ENCODE measurements around the gene ADAMTSL4. TPM values are rescaled to one million over a fixed set of nuclear protein-coding genes. Genes with fewer than 3 reads are reported as not detected.
A peak's percentile ranks its signal among the peaks of the same experiment; 100 is the strongest.
"Not testable (repeated sequence)": the region's sequence is repeated elsewhere in the genome, so short reads cannot be mapped to it uniquely, and the experiment has no call there.

Gene ADAMTSL4
- total and polyA plus RNA-seq, 7 experiments from 2014 or later: 0.14 to 27.7 (median 0.68) TPM

GRCh38 chr1:150598346-150598745, 49.1 kb downstream of the ADAMTSL4 start:
- CTCF ChIA-PET; H3K36me3 ChIP-seq (ENCODE audit: control insufficient read depth in 2 of 3, insufficient read depth in 3 of 3, low read length in 3 of 3); H3K4me1 ChIP-seq (ENCODE audit: control insufficient read depth in 2 of 2, insufficient read depth in 2 of 2, low read length in 2 of 2); H3K4me3 Mint-ChIP-seq; ATAC-seq; H3K27me3 Mint-ChIP-seq; H3K4me3 ChIP-seq (ENCODE audit: low read length); intact Hi-C loops (cut with micrococcal nuclease); DNase-seq; H3K27ac ChIP-seq (ENCODE audit: low read depth, low read length); H3K9me3 Mint-ChIP-seq; H3K27me3 ChIP-seq (ENCODE audit: control insufficient read depth in 2 of 2, insufficient read depth in 2 of 2, low read length in 2 of 2); H3K9me3 ChIP-seq (ENCODE audit: control insufficient read depth in 2 of 3, low read length in 3 of 3): not testable (repeated sequence)
- H3K27ac Mint-ChIP-seq: peak overlapping the region in 1 of 9 donors; percentile 49
- H3K36me3 Mint-ChIP-seq: peaks cover 0 to 22% (median 14%) of the 10 kb centered on the region in 5 donors
- POLR2A ChIA-PET: interaction anchor here (0.9 kb wide), 1 partner anchor 11 kb away, joined by 5 read pairs; no protein-coding TSS in a partner anchor
- peaks cover 4 to 15% (median 7%) of the 10 kb centered on the region in 7 donors for H3K4me1 Mint-ChIP-seq

DNA sequence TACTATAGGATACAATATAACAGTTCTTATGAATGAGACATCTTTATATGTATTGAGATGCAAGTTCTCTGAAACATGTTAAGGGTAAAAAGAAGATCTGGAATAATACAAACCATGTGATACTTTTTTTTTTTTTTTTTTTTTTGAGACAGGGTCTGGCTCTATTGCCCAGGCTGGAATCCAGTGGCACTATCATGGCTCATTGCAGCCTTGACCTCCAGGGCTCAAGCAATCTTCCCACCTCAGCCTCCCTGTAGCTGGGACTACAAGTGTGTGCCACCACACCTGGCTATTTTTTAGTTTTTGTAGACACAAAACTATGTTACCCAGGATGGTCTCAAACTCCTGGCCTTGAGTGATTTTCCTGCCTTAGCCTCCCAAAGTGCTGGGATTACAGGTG, 52.3 kb downstream of the ADAMTSL4 start:
- DNase-seq: no peak
- Mint-ChIP-seq H3K27ac (peak overlapping the region in 2 of 9 donors; percentile 10 to 19), H3K27me3 (no peaks in the 10 kb centered on the region), H3K4me1 (peaks cover 2 to 16% (median 6%) of the 10 kb centered on the region in 7 donors), H3K4me3 (no peak overlapping the region), H3K36me3 (peaks cover 0 to 20% (median 0%) of the 10 kb centered on the region in 5 donors), H3K9me3 (no peaks in the 10 kb centered on the region)
- intact Hi-C loops (cut with micrococcal nuclease): no loop called here
- Histone ChIP-seq H3K27ac (ENCODE audit: low read depth, low read length) (no peak overlapping the region), H3K27me3 (ENCODE audit: control insufficient read depth in 2 of 2, insufficient read depth in 2 of 2, low read length in 2 of 2) (no peaks in the 10 kb centered on the region), H3K4me3 (ENCODE audit: low read length) (no peak overlapping the region), H3K9me3 (ENCODE audit: control insufficient read depth in 2 of 3, low read length in 3 of 3) (no peaks in the 10 kb centered on the region), H3K4me1 (ENCODE audit: control insufficient read depth in 2 of 2, insufficient read depth in 2 of 2, low read length in 2 of 2) (no peaks in the 10 kb centered on the region), H3K36me3 (ENCODE audit: control insufficient read depth in 2 of 3, insufficient read depth in 3 of 3, low read length in 3 of 3) (no peaks in the 10 kb centered on the region)
- no peak for ATAC-seq
- ChIA-PET POLR2A (no interaction called here), CTCF (no interaction called here)

DNA sequence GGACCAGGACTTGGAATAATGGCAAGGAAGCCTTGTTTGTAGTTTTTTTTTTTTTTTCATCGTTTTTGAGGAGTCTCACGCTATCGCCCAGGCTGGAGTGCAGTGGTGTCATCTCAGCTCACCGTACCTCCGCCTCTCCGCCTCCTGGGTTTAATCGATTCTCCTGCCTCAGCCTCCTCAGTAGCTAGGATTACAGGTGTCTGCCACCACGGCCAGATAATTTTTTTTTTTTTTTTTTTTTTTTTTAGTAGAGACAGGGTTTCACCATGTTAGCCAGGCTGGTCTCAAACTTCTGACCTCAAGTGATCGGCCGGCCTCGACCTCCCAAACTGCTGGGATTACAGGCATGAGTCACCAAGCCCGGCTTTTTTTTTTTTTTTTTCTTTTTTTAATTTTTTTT, 53.2 kb downstream of the ADAMTSL4 start:
- ATAC-seq; H3K36me3 ChIP-seq (ENCODE audit: control insufficient read depth in 2 of 3, insufficient read depth in 3 of 3, low read length in 3 of 3); H3K27ac ChIP-seq (ENCODE audit: low read depth, low read length); H3K9me3 ChIP-seq (ENCODE audit: control insufficient read depth in 2 of 3, low read length in 3 of 3); DNase-seq; CTCF ChIA-PET; H3K4me1 ChIP-seq (ENCODE audit: control insufficient read depth in 2 of 2, insufficient read depth in 2 of 2, low read length in 2 of 2); H3K27ac Mint-ChIP-seq; H3K4me3 ChIP-seq (ENCODE audit: low read length); H3K27me3 ChIP-seq (ENCODE audit: control insufficient read depth in 2 of 2, insufficient read depth in 2 of 2, low read length in 2 of 2); POLR2A ChIA-PET; H3K4me3 Mint-ChIP-seq; H3K9me3 Mint-ChIP-seq; intact Hi-C loops (cut with micrococcal nuclease); H3K27me3 Mint-ChIP-seq: not testable (repeated sequence)
- H3K4me1 Mint-ChIP-seq: peaks cover 0 to 12% (median 6%) of the 10 kb centered on the region in 7 donors
- H3K36me3 Mint-ChIP-seq: peaks cover 0 to 17% (median 0%) of the 10 kb centered on the region in 5 donors

DNA sequence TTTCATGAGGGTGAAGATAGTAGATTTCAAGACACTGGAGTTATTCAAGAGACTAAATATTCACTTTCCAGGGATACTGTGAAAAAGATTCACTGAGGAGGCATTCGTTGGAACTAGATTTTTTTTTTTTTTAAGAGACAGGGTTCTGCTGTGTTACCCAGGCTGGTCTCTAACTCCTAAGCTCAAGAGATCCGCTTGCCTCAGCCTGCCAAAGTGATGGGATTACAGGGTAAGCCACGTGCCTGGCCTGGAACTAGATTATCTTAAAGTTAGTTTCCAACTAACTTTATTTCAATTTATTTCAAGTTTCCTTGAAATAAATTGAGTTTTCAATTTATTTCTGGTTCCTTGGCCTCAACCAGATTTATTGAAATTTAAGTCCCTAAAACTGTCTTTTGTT, 54.5 kb downstream of the ADAMTSL4 start:
- Histone ChIP-seq H3K27ac (ENCODE audit: low read depth, low read length) (no peak overlapping the region), H3K4me3 (ENCODE audit: low read length) (no peak overlapping the region), H3K9me3 (ENCODE audit: control insufficient read depth in 2 of 3, low read length in 3 of 3) (no peaks in the 10 kb centered on the region), H3K36me3 (ENCODE audit: control insufficient read depth in 2 of 3, insufficient read depth in 3 of 3, low read length in 3 of 3) (no peaks in the 10 kb centered on the region), H3K4me1 (ENCODE audit: control insufficient read depth in 2 of 2, insufficient read depth in 2 of 2, low read length in 2 of 2) (no peaks in the 10 kb centered on the region), H3K27me3 (ENCODE audit: control insufficient read depth in 2 of 2, insufficient read depth in 2 of 2, low read length in 2 of 2) (no peaks in the 10 kb centered on the region)
- Mint-ChIP-seq H3K27me3 (no peaks in the 10 kb centered on the region), H3K4me3 (no peak overlapping the region), H3K36me3 (peaks cover 0 to 17% (median 0%) of the 10 kb centered on the region in 5 donors), H3K27ac (peak overlapping the region in 4 of 9 donors; percentile 10 to 82 (median 45)), H3K9me3 (no peaks in the 10 kb centered on the region), H3K4me1 (peaks cover 0 to 12% (median 6%) of the 10 kb centered on the region in 7 donors)
- POLR2A ChIA-PET: no interaction called here
- DNase-seq: no peak
- intact Hi-C loops (cut with micrococcal nuclease): loop anchor here in 1 of 2 donors (2.0 kb wide), 1 partner anchor 17 kb away; no protein-coding TSS in a partner anchor
- CTCF ChIA-PET: interaction anchor here (0.6 to 1.5 kb wide), 3 partner anchors 8 to 43 kb away, joined by 3 to 5 read pairs (median 4); no protein-coding TSS in a partner anchor
- ATAC-seq: no peak

DNA sequence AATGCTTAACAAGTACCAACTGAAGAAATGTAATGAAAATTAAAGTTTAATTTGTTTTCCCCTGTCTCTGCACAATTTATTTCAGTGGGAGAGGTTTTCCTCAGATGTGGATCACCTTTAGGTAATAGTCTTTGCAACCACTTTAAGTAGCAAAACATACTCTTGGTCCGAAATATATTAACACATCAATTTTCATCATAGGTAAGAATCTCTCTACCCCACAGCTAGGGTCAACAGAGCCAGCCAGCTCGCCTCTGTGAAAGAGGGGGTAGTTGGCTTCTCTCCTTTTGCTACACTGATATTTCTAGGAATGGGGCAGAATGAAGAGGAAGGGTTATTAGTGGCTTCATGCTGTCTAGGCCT, 55.0 kb downstream of the ADAMTSL4 start:
- DNase-seq (no peak), ATAC-seq (no peak)
- intact Hi-C loops (cut with micrococcal nuclease): loop anchor here in 1 of 2 donors (2.0 kb wide), 1 partner anchor 17 kb away; no protein-coding TSS in a partner anchor
- H3K27ac Mint-ChIP-seq: peak overlapping the region in 7 of 9 donors; percentile 2 to 75 (median 58)
- H3K9me3 Mint-ChIP-seq: no peaks in the 10 kb centered on the region
- no peak overlapping the region for H3K4me3 Mint-ChIP-seq
- H3K9me3 ChIP-seq (ENCODE audit: control insufficient read depth in 2 of 3, low read length in 3 of 3): no peaks in the 10 kb centered on the region
- H3K27ac ChIP-seq (ENCODE audit: low read depth, low read length): no peak overlapping the region
- no peaks in the 10 kb centered on the region for H3K4me1 ChIP-seq (ENCODE audit: control insufficient read depth in 2 of 2, insufficient read depth in 2 of 2, low read length in 2 of 2)
- no peaks in the 10 kb centered on the region for H3K27me3 ChIP-seq (ENCODE audit: control insufficient read depth in 2 of 2, insufficient read depth in 2 of 2, low read length in 2 of 2)
- peaks cover 0 to 19% (median 0%) of the 10 kb centered on the region in 5 donors for H3K36me3 Mint-ChIP-seq
- peaks cover 0 to 12% (median 6%) of the 10 kb centered on the region in 7 donors for H3K4me1 Mint-ChIP-seq
- H3K36me3 ChIP-seq (ENCODE audit: control insufficient read depth in 2 of 3, insufficient read depth in 3 of 3, low read length in 3 of 3): peaks cover 0 to 2% (median 0%) of the 10 kb centered on the region in 3 experiments
- ChIA-PET CTCF (interaction anchor here (1.5 kb wide), 2 partner anchors 44 kb away, joined by 4 to 5 read pairs; no protein-coding TSS in a partner anchor), POLR2A (interaction anchor here (0.7 kb wide), 1 partner anchor 26 kb away, joined by 3 read pairs; no protein-coding TSS in a partner anchor)
- no peak overlapping the region for H3K4me3 ChIP-seq (ENCODE audit: low read length)
- no peaks in the 10 kb centered on the region for H3K27me3 Mint-ChIP-seq

- H3K4me3 Mint-ChIP-seq; H3K4me3 ChIP-seq (ENCODE audit: low read length); H3K27me3 Mint-ChIP-seq; H3K27me3 ChIP-seq (ENCODE audit: control insufficient read depth in 2 of 2, insufficient read depth in 2 of 2, low read length in 2 of 2); DNase-seq; H3K9me3 ChIP-seq (ENCODE audit: control insufficient read depth in 2 of 3, low read length in 3 of 3); H3K27ac ChIP-seq (ENCODE audit: low read depth, low read length); ATAC-seq; H3K36me3 ChIP-seq (ENCODE audit: control insufficient read depth in 2 of 3, insufficient read depth in 3 of 3, low read length in 3 of 3); H3K9me3 Mint-ChIP-seq; H3K4me1 ChIP-seq (ENCODE audit: control insufficient read depth in 2 of 2, insufficient read depth in 2 of 2, low read length in 2 of 2): not testable (repeated sequence)
- peaks cover 0 to 15% (median 11%) of the 10 kb centered on the region in 7 donors for H3K4me1 Mint-ChIP-seq
- POLR2A ChIA-PET: interaction anchor here (0.6 to 1.4 kb wide), 2 partner anchors 24 to 636 kb away, joined by 3 to 4 read pairs; partner anchors contain the start of gene ENSA
- peak overlapping the region in 2 of 9 donors; percentile 23 to 31 for H3K27ac Mint-ChIP-seq
- H3K36me3 Mint-ChIP-seq: peaks cover 0 to 14% (median 0%) of the 10 kb centered on the region in 5 donors
- intact Hi-C loops (cut with micrococcal nuclease): loop anchor here in 1 of 2 donors (2.0 kb wide), 1 partner anchor 15 kb away; no protein-coding TSS in a partner anchor
- CTCF ChIA-PET: interaction anchor here (1.5 kb wide), 1 partner anchor 45 kb away, joined by 4 read pairs; no protein-coding TSS in a partner anchor
These were observed 56.2 kb downstream of the ADAMTSL4 start for GRCh38 chr1:150605451-150605731.

All from naive thymus-derived CD4-positive, alpha-beta T cell (primary cell).